Prostate gland (tissue), 2 donors: Measurements from ENCODE around the gene CCS.
"Not testable (repeated sequence)": the region's sequence is repeated elsewhere in the genome, so short reads cannot be mapped to it uniquely, and the experiment has no call there.

ENCODE experiments used
- CTCF ChIP-seq, 4 experiments: fragments of 200-600 bp in 2 of 4; fragments of 450-650 bp in 2 of 4; sonication (generic) in 2 of 4; IDR thresholded peaks; 1 replicate in 3 of 4; 2 replicates in 1 of 4; pipeline ENCODE4 v1.5.1; 2016 to 2019; ENCODE audit warnings: antibody characterized with exemption in 4 of 4, mild to moderate bottlenecking in 2 of 4, moderate library complexity in 2 of 4
- POLR2A ChIP-seq: fragments of 450-650 bp; IDR thresholded peaks from one replicate; pipeline ENCODE4 v1.6.1; 2016; ENCODE audit warnings: antibody characterized with exemption, mild to moderate bottlenecking

GRCh38 chr11:66585447-66585846 lies 7.5 kb upstream of the CCS start:
- TF ChIP-seq POLR2A; CTCF (IDR thresholded peaks at IDR 0.05): not testable (repeated sequence)
